ENCODE data around the gene DDIT4. TPM values are rescaled to one million over a fixed set of nuclear protein-coding genes. Genes with fewer than 3 reads are reported as not detected.
"Not testable (repeated sequence)": the region's sequence is repeated elsewhere in the genome, so short reads cannot be mapped to it uniquely, and the experiment has no call there.

The DDIT4 gene
- total and polyA plus RNA-seq, 4 donors = 55.9 to 126 (median 100) TPM

DNA sequence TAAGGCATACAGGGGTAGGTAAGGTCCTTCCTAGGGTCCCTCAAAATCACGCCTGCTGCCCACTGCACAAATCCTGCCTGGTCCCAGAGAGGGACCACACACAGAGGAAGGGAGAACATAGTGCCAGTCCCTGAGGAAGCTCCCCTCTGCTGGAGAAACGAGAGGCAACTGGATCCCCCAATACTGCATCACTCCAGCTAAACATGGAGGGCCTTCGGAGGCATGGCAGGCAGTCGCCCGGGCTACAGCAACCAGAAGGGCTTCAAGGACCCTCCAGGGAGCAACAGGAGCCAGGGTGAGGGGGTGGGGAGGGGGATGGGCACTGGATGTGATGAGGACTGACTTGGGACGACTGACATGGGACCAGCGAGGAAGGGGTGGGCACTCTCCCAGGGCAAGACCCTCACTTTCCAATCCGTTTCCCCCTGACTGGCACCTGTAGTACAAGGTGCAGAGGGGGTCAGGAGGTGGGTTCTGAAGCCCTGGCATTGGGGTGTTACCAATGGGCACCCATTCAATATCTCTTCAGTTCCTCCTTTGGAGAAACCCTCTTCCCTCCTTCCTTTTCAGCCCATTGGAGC, 21.7 kb downstream of the DDIT4 start:
- Histone ChIP-seq H3K4me1 (ENCODE audit: control insufficient read depth in 1 of 2, insufficient read depth in 2 of 2, low read length in 2 of 2) (no peaks in the 10 kb centered on the region), H3K27ac (ENCODE audit: low read depth in 1 of 2, low read length in 2 of 2) (no peak overlapping the region), H3K27me3 (ENCODE audit: control insufficient read depth in 1 of 2, insufficient read depth in 2 of 2, low read length in 1 of 2) (no peaks in the 10 kb centered on the region), H3K36me3 (ENCODE audit: control insufficient read depth in 1 of 2, insufficient read depth in 2 of 2, low read length in 1 of 2) (no peaks in the 10 kb centered on the region), H3K4me3 (ENCODE audit: low read length in 2 of 2) (no peak overlapping the region), H3K9me3 (ENCODE audit: control insufficient read depth, low read length) (no peaks in the 10 kb centered on the region)
- no peak for ATAC-seq (ENCODE audit: low FRiP score)
- 80 to 81% methylated on average over 8 of the region's 8 CpGs for WGBS, 2 donors
- no peak for DNase-seq
- intact Hi-C loops (cut with DNase I) = no loop called here

DNA sequence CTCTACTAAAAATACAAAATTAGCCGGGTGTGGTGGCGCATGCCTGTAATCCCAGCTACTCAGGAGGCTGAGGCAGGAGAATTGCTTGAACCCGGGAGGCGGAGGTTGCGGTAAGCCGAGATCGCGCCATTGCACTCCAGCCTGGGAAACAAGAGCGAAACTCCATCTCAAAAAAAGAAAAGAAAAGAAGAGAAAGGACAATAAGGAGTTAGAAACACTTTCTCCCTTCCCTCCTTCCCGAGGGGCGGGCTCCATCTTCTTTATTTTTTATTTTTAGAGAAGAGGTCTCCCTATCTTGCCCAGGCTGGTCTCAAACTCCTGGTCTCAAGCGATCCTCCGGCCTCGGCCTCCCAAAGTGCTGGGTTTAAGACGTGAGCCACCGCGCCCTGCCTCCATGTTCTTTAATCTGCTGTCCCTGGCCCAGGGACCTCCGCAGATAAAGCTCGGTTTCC, 23.1 kb downstream of the DDIT4 start:
- peak overlapping the region in 1 of 2 donors; percentile 76 for H3K27ac ChIP-seq (ENCODE audit: low read depth in 1 of 2, low read length in 2 of 2)
- H3K27me3 ChIP-seq (ENCODE audit: control insufficient read depth in 1 of 2, insufficient read depth in 2 of 2, low read length in 1 of 2); H3K4me3 ChIP-seq (ENCODE audit: low read length in 2 of 2); intact Hi-C loops (cut with DNase I); ATAC-seq (ENCODE audit: low FRiP score); H3K36me3 ChIP-seq (ENCODE audit: control insufficient read depth in 1 of 2, insufficient read depth in 2 of 2, low read length in 1 of 2); H3K9me3 ChIP-seq (ENCODE audit: control insufficient read depth, low read length); DNase-seq; H3K4me1 ChIP-seq (ENCODE audit: control insufficient read depth in 1 of 2, insufficient read depth in 2 of 2, low read length in 2 of 2): not testable (repeated sequence)
- WGBS, 2 donors = 71 to 72% methylated on average over 19 of the region's 19 CpGs

DNA sequence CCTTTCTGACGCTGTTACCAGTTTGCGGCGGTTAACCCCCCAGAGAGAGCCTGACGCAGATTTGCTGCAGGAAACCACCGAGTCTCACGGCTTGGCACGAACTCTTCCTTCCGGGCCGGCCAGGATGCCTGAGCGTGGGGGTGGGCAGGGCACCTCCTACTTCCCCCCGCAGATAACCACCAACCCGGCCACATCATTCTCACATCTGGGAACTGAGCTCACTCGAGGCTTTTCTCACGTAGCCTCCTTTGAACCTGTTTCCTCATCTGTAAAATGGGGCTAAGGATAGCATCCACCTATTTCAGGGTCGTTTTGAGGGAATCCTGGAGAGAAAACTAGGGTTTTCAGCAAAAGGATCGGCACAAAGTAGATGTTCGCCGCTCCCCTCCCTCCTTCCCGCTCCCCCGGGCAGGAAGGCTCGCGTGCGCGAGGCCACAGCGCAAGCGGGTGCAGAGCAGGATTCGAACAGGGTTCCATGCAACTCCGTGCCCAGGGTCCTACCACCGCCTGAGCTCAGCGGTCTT, 23.6 kb downstream of the DDIT4 start:
- intact Hi-C loops (cut with DNase I) = no loop called here
- H3K36me3 ChIP-seq (ENCODE audit: control insufficient read depth in 1 of 2, insufficient read depth in 2 of 2, low read length in 1 of 2) = no peaks in the 10 kb centered on the region
- WGBS, 2 donors = 1 to 3% methylated on average over 30 of the region's 30 CpGs
- peak overlapping the region; percentile 7 to 76 for H3K27ac ChIP-seq (ENCODE audit: low read depth in 1 of 2, low read length in 2 of 2)
- peak; percentile 95 to 96 for DNase-seq
- peak overlapping the region; percentile 45 to 53 for H3K4me3 ChIP-seq (ENCODE audit: low read length in 2 of 2)
- no peaks in the 10 kb centered on the region for H3K9me3 ChIP-seq (ENCODE audit: control insufficient read depth, low read length)
- H3K4me1 ChIP-seq (ENCODE audit: control insufficient read depth in 1 of 2, insufficient read depth in 2 of 2, low read length in 2 of 2) = no peaks in the 10 kb centered on the region
- no peaks in the 10 kb centered on the region for H3K27me3 ChIP-seq (ENCODE audit: control insufficient read depth in 1 of 2, insufficient read depth in 2 of 2, low read length in 1 of 2)
- ATAC-seq (ENCODE audit: low FRiP score) = peak; percentile 91

DNA sequence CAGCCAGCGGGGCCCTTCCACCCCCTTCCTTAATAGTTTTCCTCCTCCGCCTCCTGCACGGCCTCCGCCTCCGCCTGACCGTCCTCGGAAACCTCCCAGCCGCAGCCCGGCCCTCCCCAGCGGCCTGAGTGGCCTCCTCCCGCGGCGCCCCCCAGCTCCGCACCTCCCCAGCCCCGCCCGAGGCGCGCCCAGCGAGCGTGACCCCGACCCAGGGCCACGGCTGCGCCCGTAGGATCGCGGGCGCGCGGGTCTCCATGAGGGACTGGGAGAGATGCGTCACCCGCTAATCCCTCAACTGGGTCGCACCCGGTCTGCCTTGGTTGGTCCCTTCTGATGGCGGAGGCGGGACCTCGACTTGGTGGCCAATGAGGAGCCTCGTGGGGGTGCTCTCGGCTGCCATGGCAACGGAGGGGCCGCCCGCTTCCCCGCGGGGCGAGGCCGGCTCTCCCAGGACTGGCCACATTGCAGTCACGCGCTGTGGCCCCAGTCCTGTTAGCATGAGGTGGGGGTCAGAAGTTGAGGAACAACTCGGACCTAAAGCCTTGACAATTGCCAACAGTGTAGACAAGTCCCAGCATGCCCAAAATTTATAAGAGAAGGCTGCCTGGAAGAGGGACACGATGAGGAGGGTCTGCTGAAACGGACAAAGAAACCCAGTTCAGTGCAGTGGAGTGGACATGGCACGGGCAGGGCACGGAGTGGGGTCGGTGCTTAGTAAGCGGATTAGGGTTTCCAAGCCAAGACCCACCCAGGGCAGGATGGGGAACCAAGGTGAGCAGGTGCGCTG, 24.3 kb downstream of the DDIT4 start:
- Histone ChIP-seq H3K27ac (ENCODE audit: low read depth in 1 of 2, low read length in 2 of 2) (peak overlapping the region; percentile 7 to 57), H3K36me3 (ENCODE audit: control insufficient read depth in 1 of 2, insufficient read depth in 2 of 2, low read length in 1 of 2) (no peaks in the 10 kb centered on the region), H3K9me3 (ENCODE audit: control insufficient read depth, low read length) (no peaks in the 10 kb centered on the region), H3K4me3 (ENCODE audit: low read length in 2 of 2) (peak overlapping the region; percentile 45 to 53), H3K4me1 (ENCODE audit: control insufficient read depth in 1 of 2, insufficient read depth in 2 of 2, low read length in 2 of 2) (no peaks in the 10 kb centered on the region), H3K27me3 (ENCODE audit: control insufficient read depth in 1 of 2, insufficient read depth in 2 of 2, low read length in 1 of 2) (no peaks in the 10 kb centered on the region)
- DNase-seq (peak; percentile 99), ATAC-seq (ENCODE audit: low FRiP score) (peak; percentile 97)
- intact Hi-C loops (cut with DNase I) = no loop called here
- 6 to 7% methylated on average over 53 to 55 of the region's 55 CpGs for WGBS, 2 donors

DNA sequence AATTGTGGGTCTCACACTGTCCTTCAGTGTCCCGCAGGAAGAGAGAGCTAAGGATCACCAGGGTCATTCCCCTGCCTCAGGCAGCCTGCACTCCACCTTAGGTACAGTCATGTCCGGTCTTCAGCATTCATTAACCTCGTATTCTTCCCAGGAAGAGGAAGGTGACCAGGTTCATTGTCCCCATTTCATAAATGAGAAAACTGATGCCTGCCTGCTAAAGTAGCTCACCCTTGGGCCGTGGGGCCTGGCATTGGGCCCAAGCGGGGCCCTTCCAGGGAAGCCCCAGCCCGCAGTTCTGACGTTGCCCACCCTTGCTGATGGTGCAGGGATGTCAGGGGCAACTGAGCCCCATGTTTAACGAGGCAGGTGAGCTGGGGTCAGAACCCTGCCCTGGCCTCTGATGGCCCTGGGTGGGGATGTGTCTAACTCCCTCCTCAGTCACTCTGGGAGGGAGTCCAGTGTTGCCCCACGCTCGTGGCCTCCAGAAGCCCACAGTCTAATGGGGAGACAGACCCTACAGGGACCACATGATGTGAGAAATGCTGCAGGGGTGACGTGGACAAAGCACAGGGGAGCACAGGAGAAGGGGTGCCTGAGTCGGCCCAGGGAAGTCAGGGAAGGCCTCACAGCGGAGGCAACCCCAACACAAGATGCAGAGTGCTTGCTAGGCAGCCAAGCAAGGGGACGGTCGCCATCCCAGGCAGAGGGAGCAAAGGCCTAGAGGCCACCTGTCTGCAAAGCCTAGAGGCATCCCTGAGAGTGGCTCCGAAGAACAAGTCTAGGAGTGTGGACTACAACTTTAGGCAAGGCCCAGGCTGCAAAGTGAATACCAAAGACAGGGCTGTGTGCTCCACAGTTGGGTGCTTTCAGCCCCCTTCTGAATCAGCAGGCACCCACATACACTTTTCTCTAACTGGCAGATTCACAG, 25.1 kb downstream of the DDIT4 start:
- DNase-seq (no peak), ATAC-seq (ENCODE audit: low FRiP score) (no peak)
- Histone ChIP-seq H3K27ac (ENCODE audit: low read depth in 1 of 2, low read length in 2 of 2) (peak overlapping the region in 1 of 2 donors; percentile 43), H3K27me3 (ENCODE audit: control insufficient read depth in 1 of 2, insufficient read depth in 2 of 2, low read length in 1 of 2) (no peaks in the 10 kb centered on the region), H3K4me1 (ENCODE audit: control insufficient read depth in 1 of 2, insufficient read depth in 2 of 2, low read length in 2 of 2) (no peaks in the 10 kb centered on the region), H3K36me3 (ENCODE audit: control insufficient read depth in 1 of 2, insufficient read depth in 2 of 2, low read length in 1 of 2) (no peaks in the 10 kb centered on the region), H3K4me3 (ENCODE audit: low read length in 2 of 2) (no peak overlapping the region), H3K9me3 (ENCODE audit: control insufficient read depth, low read length) (no peaks in the 10 kb centered on the region)
- intact Hi-C loops (cut with DNase I) = no loop called here
- 87 to 90% methylated on average over 16 of the region's 16 CpGs for WGBS, 2 donors

DNA sequence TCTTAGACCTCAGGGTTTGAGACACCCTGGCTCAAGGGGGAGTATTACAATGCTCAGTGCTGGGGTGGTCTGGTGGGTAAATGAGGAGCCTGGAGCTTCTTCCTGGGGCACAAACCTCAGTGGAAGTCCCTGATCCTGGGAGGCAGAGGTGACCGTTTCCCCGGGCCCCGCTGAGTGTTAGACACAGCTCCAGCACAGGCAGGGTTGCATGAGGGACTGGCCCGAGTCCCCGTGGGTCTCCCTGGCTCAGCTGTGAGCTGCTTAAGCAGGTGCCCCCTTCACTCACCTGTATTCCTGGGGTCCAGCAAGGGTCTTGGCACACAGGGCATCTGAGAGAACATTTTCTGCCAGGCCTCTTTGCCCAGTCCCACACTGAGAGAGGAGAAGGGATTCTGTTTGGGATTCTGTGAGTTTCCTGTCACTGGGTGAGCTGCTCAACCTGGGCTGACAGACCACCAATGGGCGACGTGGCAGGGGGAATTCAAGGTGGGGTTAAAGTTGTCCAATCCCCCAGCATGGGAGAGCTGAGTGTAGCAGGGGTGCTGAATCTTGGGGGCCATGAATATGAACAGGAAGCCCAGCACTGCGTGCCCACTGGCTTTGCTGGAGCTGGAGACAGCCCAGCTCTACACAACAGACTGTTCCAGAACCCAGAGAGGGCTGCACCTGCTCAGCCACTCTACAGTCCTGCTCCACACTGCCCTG, 29.9 kb downstream of the DDIT4 start:
- DNase-seq = no peak
- H3K4me3 ChIP-seq (ENCODE audit: low read length in 2 of 2) = no peak overlapping the region
- ATAC-seq (ENCODE audit: low FRiP score) = no peak
- H3K9me3 ChIP-seq (ENCODE audit: control insufficient read depth, low read length) = no peaks in the 10 kb centered on the region
- H3K27ac ChIP-seq (ENCODE audit: low read depth in 1 of 2, low read length in 2 of 2) = no peak overlapping the region
- WGBS, 2 donors = 79 to 81% methylated on average over 8 of the region's 8 CpGs
- H3K4me1 ChIP-seq (ENCODE audit: control insufficient read depth in 1 of 2, insufficient read depth in 2 of 2, low read length in 2 of 2) = no peaks in the 10 kb centered on the region
- H3K36me3 ChIP-seq (ENCODE audit: control insufficient read depth in 1 of 2, insufficient read depth in 2 of 2, low read length in 1 of 2) = no peaks in the 10 kb centered on the region
- H3K27me3 ChIP-seq (ENCODE audit: control insufficient read depth in 1 of 2, insufficient read depth in 2 of 2, low read length in 1 of 2) = no peaks in the 10 kb centered on the region
- intact Hi-C loops (cut with DNase I) = no loop called here

DNA sequence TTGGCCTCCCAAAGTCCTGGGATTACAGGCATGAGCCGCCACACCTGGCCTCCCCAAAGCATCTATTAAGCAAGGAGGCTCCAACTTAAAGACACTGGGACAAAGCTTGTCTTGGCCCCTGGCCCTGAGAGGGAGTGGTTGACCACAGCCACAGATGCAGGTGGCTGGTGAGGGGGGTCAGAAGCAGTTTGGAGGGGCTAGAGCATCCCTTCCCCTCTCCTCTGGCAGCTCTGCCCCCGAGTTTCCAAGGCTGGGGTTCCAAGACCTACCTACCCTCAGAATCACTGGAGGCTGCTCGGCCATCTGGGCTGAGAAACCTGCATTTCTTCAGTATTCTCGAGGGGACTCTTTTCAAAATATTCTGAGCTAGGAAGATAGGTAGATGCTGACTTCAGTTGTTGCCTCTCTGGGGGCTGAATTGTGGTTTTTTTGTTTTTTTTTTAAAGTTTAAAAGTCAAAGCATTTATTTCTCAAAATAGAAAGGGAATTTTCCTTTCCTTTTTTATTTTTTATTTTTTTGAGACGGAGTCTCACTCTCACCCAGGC, 32.6 kb downstream of the DDIT4 start:
- no peaks in the 10 kb centered on the region for H3K27me3 ChIP-seq (ENCODE audit: control insufficient read depth in 1 of 2, insufficient read depth in 2 of 2, low read length in 1 of 2)
- H3K9me3 ChIP-seq (ENCODE audit: control insufficient read depth, low read length) = no peaks in the 10 kb centered on the region
- no peaks in the 10 kb centered on the region for H3K4me1 ChIP-seq (ENCODE audit: control insufficient read depth in 1 of 2, insufficient read depth in 2 of 2, low read length in 2 of 2)
- WGBS, 2 donors = 73 to 77% methylated on average over 5 of the region's 5 CpGs
- intact Hi-C loops (cut with DNase I) = no loop called here
- no peak overlapping the region for H3K4me3 ChIP-seq (ENCODE audit: low read length in 2 of 2)
- H3K36me3 ChIP-seq (ENCODE audit: control insufficient read depth in 1 of 2, insufficient read depth in 2 of 2, low read length in 1 of 2) = no peaks in the 10 kb centered on the region
- DNase-seq (no peak), ATAC-seq (ENCODE audit: low FRiP score) (no peak)
- H3K27ac ChIP-seq (ENCODE audit: low read depth in 1 of 2, low read length in 2 of 2) = no peak overlapping the region

DNA sequence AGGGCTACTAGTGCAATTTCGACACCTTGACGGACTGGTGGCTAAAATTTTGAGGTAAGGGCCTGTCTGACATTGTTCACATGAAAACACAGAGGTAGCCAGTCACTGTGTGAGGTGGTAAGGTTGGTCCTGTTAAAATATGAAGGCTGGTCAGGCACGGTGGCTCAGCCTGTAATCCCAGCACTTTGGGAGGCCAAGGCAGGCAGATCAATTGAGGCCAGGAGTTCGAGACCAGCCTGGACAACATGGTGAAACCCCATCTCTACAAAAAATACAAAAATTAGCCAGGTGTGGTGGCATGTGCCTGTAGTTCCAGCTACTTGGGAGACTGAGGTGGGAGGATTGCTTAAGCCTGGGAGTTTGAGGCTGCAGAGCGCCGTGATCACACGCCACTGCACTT, 34.0 kb downstream of the DDIT4 start:
- intact Hi-C loops (cut with DNase I); H3K27me3 ChIP-seq (ENCODE audit: control insufficient read depth in 1 of 2, insufficient read depth in 2 of 2, low read length in 1 of 2); H3K27ac ChIP-seq (ENCODE audit: low read depth in 1 of 2, low read length in 2 of 2); H3K4me3 ChIP-seq (ENCODE audit: low read length in 2 of 2); H3K9me3 ChIP-seq (ENCODE audit: control insufficient read depth, low read length); H3K4me1 ChIP-seq (ENCODE audit: control insufficient read depth in 1 of 2, insufficient read depth in 2 of 2, low read length in 2 of 2); ATAC-seq (ENCODE audit: low FRiP score); H3K36me3 ChIP-seq (ENCODE audit: control insufficient read depth in 1 of 2, insufficient read depth in 2 of 2, low read length in 1 of 2): not testable (repeated sequence)
- 95% methylated on average over 7 of the region's 7 CpGs for WGBS, 2 donors
- peak in 1 of 2 donors; percentile 13 for DNase-seq
